OCI-LY3 (cell line): Measurements from ENCODE around the gene NEURL1.

Experiments used
- CTCF ChIP-seq: fragments of 200-600, 300-600 bp; sonication (generic); IDR thresholded peaks from 2 replicates; pipeline ENCODE4 v1.5.1; 2014; ENCODE audit warnings: antibody characterized with exemption, low read length, low read depth
- EZH2phosphoT487 ChIP-seq: fragments of 200-600 bp; shearing (Covaris generic); IDR thresholded peaks from 2 replicates; pipeline ENCODE4 v1.6.1; 2018; ENCODE audit warnings: antibody characterized with exemption, mixed run types, low read depth

GRCh38 chr10:103559776-103560175 lies 66.3 kb downstream of the NEURL1 start:
- TF ChIP-seq CTCF (no peak), EZH2phosphoT487 (no peak)
